MCF 10A (cell line): ENCODE measurements around the gene EME2. TPM values are rescaled to one million over a fixed set of nuclear protein-coding genes. Genes with fewer than 3 reads are reported as not detected.
A peak's percentile ranks its signal among the peaks of the same experiment; 100 is the strongest.

ENCODE experiments used
- BruUV-seq: library from RNA; stranded (reverse); fragments of 400-500 nt; replicated peaks from 2 replicates; lab custom pipeline; 2021; lab: Mats Ljungman, UMichigan
- CTCF ChIA-PET: fragments of 300-600 bp; sonication (Branson Sonifier 250); formaldehyde crosslinking; extraction: SDS; loops from one replicate; lab custom pipeline; 2021; ENCODE audit warnings: antibody characterized with exemption, inconsistent platforms; lab: Yijun Ruan, JAX
- POLR2A ChIA-PET: fragments of 300-600, 350-650 bp; sonication (Branson Sonifier 250); formaldehyde crosslinking; extraction: SDS; loops from one replicate; lab custom pipeline; 2020; ENCODE audit warnings: antibody characterized with exemption, inconsistent platforms; lab: Yijun Ruan, JAX
- DNase-seq: peaks from one replicate; pipeline ENCODE4 v3.0.0-alpha.2; 2018; ENCODE audit not compliant: unreplicated experiment
- H3K27ac Mint-ChIP-seq: one replicate; pipeline ENCODE4 v1.8.0; 2022; ENCODE audit warnings: mild to moderate bottlenecking, low read depth, mixed read lengths; ENCODE audit not compliant: unreplicated experiment
- H3K27me3 Mint-ChIP-seq: one replicate; pipeline ENCODE4 v1.8.0; 2022; ENCODE audit warnings: mixed read lengths; ENCODE audit not compliant: insufficient read depth, unreplicated experiment
- H3K36me3 Mint-ChIP-seq: one replicate; pipeline ENCODE4 v1.8.0; 2022; ENCODE audit warnings: mild to moderate bottlenecking, moderate library complexity, mixed read lengths; ENCODE audit not compliant: insufficient read depth, unreplicated experiment
- H3K4me1 Mint-ChIP-seq: one replicate; pipeline ENCODE4 v1.8.0; 2022; ENCODE audit warnings: mixed read lengths; ENCODE audit not compliant: insufficient read depth, unreplicated experiment
- H3K4me3 Mint-ChIP-seq: one replicate; pipeline ENCODE4 v1.8.0; 2022; ENCODE audit warnings: mild to moderate bottlenecking, moderate library complexity, mixed read lengths; ENCODE audit not compliant: unreplicated experiment
- H3K9me3 Mint-ChIP-seq: one replicate; pipeline ENCODE4 v1.8.0; 2022; ENCODE audit warnings: mixed read lengths; ENCODE audit not compliant: unreplicated experiment
- CTCF ChIP-seq: fragments of 200-600 bp; IDR thresholded peaks from one replicate; pipeline ENCODE4 v1.8.0; 2022; ENCODE audit warnings: antibody characterized with exemption, mild to moderate bottlenecking; ENCODE audit not compliant: unreplicated experiment
- intact Hi-C: fragments of 100-400 bp; cut with micrococcal nuclease; formaldehyde crosslinking; loops from 2 replicates; pipeline ENCODE4 v1.14.1; 2022
- total RNA-seq: library from RNA; stranded (reverse); gene quantifications from 2 replicates; pipeline ENCODE4 v1.2.3, GENCODE V29; 2022

The EME2 gene
- total RNA-seq, 1 experiment from 2014 or later = 20.6 TPM

GRCh38 chr16:1766701-1767100 is 5.9 kb upstream of the EME2 start:
- no peak overlapping the region for H3K27ac Mint-ChIP-seq
- H3K4me3 Mint-ChIP-seq = no peak overlapping the region
- H3K36me3 Mint-ChIP-seq = peaks cover 75% of the 10 kb centered on the region
- TF ChIP-seq CTCF = no peak
- BruUV-seq = no TSS peak
- H3K4me1 Mint-ChIP-seq = peaks cover 7% of the 10 kb centered on the region
- intact Hi-C loops = no loop called here
- DNase-seq = no peak
- POLR2A ChIA-PET = interaction anchor here (0.6 kb wide), 1 partner anchor 198 kb away, joined by 3 read pairs; the partner anchor contains the start of gene RPS2
- CTCF ChIA-PET = no interaction called here
- no peaks in the 10 kb centered on the region for H3K9me3 Mint-ChIP-seq
- no peaks in the 10 kb centered on the region for H3K27me3 Mint-ChIP-seq

GRCh38 chr16:1767116-1767994 is 5.3 kb upstream of the EME2 start:
- ChIA-PET CTCF (interaction anchor here (0.9 kb wide), 1 partner anchor 12 kb away, joined by 3 read pairs; no protein-coding TSS in a partner anchor), POLR2A (interaction anchor here (0.6 to 7.7 kb wide), 3 partner anchors 14 to 198 kb away, joined by 3 to 137 read pairs (median 57); partner anchors contain the start of genes MAPK8IP3, NUBP2, RPS2 and SPSB3)
- Mint-ChIP-seq H3K27me3 (no peaks in the 10 kb centered on the region), H3K36me3 (peaks cover 75% of the 10 kb centered on the region), H3K4me1 (peaks cover 7% of the 10 kb centered on the region), H3K27ac (no peak overlapping the region), H3K4me3 (no peak overlapping the region), H3K9me3 (no peaks in the 10 kb centered on the region)
- BruUV-seq = no TSS peak
- intact Hi-C loops = no loop called here
- TF ChIP-seq CTCF = no peak
- DNase-seq = no peak

- Mint-ChIP-seq H3K27me3 (no peaks in the 10 kb centered on the region), H3K4me3 (no peak overlapping the region), H3K9me3 (no peaks in the 10 kb centered on the region), H3K4me1 (peaks cover 7% of the 10 kb centered on the region), H3K36me3 (peaks cover 77% of the 10 kb centered on the region), H3K27ac (no peak overlapping the region)
- ChIA-PET CTCF (interaction anchor here (0.9 kb wide), 1 partner anchor 13 kb away, joined by 3 read pairs; no protein-coding TSS in a partner anchor), POLR2A (interaction anchor here (0.6 to 7.7 kb wide), 4 partner anchors 13 to 348 kb away, joined by 3 to 137 read pairs (median 30); partner anchors contain the start of genes MAPK8IP3, NUBP2, SPSB3 and UQCC4)
- no peak for TF ChIP-seq CTCF
- intact Hi-C loops = no loop called here
- DNase-seq = no peak
- BruUV-seq = TSS peak; percentile 9
These were observed 4.4 kb upstream of the EME2 start for GRCh38 chr16:1768061-1768766.
